ENCODE results near the gene ANKRD13A.

- TF ChIP-seq SIN3A (IDR thresholded peaks at IDR 0.05; ENCODE audit: low read depth) = no peak
- TF ChIP-seq, protein P1, sequence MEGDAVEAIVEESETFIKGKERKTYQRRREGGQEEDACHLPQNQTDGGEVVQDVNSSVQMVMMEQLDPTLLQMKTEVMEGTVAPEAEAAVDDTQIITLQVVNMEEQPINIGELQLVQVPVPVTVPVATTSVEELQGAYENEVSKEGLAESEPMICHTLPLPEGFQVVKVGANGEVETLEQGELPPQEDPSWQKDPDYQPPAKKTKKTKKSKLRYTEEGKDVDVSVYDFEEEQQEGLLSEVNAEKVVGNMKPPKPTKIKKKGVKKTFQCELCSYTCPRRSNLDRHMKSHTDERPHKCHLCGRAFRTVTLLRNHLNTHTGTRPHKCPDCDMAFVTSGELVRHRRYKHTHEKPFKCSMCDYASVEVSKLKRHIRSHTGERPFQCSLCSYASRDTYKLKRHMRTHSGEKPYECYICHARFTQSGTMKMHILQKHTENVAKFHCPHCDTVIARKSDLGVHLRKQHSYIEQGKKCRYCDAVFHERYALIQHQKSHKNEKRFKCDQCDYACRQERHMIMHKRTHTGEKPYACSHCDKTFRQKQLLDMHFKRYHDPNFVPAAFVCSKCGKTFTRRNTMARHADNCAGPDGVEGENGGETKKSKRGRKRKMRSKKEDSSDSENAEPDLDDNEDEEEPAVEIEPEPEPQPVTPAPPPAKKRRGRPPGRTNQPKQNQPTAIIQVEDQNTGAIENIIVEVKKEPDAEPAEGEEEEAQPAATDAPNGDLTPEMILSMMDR (IDR thresholded peaks at IDR 0.05 in 2 of 3, conservative IDR thresholded peaks at IDR 0.05 in 1 of 3; ENCODE audit: borderline replicate concordance in 1 of 3, insufficient read depth in 1 of 3, low read depth in 2 of 3, low read length in 2 of 3) = no peak
Observed at GRCh38 chr12:110042264-110042663, 43.0 kb downstream of the ANKRD13A start.
